H1 (cell line): ENCODE measurements around the gene RNF44. TPM values are rescaled to one million over a fixed set of nuclear protein-coding genes. Genes with fewer than 3 reads are reported as not detected.

Source experiments
- CTCF ChIA-PET: fragments of 300-600 bp; sonication (Branson Sonifier 250); formaldehyde crosslinking; loops from one replicate; lab custom pipeline; 2021; ENCODE audit not compliant: partially characterized antibody; lab: Charles Lee
- POLR2A ChIA-PET: fragments of 300-600 bp; sonication (Branson Sonifier 250); formaldehyde crosslinking; loops from one replicate; lab custom pipeline; 2021; ENCODE audit warnings: inconsistent platforms; ENCODE audit not compliant: partially characterized antibody; lab: Charles Lee
- DNase-seq, 2 experiments: peaks; one replicate each; pipeline versions ENCODE4 v3.0.0 to v3.0.0-alpha.2; 2010 to 2022; ENCODE audit warnings: low spot score in 2 of 2, low read depth in 1 of 2, mixed read lengths in 1 of 2
- FAIRE-seq: peaks from 2 replicates; lab custom pipeline; 2011; peaks lifted over from hg19 to GRCh38; lab: Jason Lieb, UNC
- H2AFZ ChIP-seq: 2 replicates; pipeline ENCODE4 v1.8.1; 2012; ENCODE audit warnings: low read length, inconsistent platforms
- H2AK5ac ChIP-seq: 2 replicates; pipeline ENCODE4 v1.6.1; 2013; ENCODE audit warnings: low read depth, low read length
- H2BK120ac ChIP-seq: replicated peaks from 2 replicates; pipeline ENCODE3; 2013; ENCODE audit warnings: low read depth, low read length, inconsistent platforms
- H2BK12ac ChIP-seq: 2 replicates; pipeline ENCODE4 v1.6.1; 2013; ENCODE audit warnings: low read depth, low read length
- H2BK15ac ChIP-seq: 2 replicates; pipeline ENCODE4 v1.6.1; 2013; ENCODE audit warnings: low read length
- H2BK20ac ChIP-seq: 2 replicates; pipeline ENCODE4 v1.6.1; 2013; ENCODE audit warnings: low read length
- H2BK5ac ChIP-seq: 2 replicates; pipeline ENCODE4 v1.6.1; 2013; ENCODE audit warnings: low read depth, low read length
- H3K14ac ChIP-seq: 2 replicates; pipeline ENCODE4 v1.6.1; 2013; ENCODE audit warnings: inconsistent platforms; ENCODE audit not compliant: insufficient read length
- H3K18ac ChIP-seq: 2 replicates; pipeline ENCODE4 v1.6.1; 2013; ENCODE audit warnings: low read length; ENCODE audit errors: extremely low read depth
- H3K23ac ChIP-seq: 2 replicates; pipeline ENCODE4 v1.6.1; 2013; ENCODE audit warnings: inconsistent platforms; ENCODE audit not compliant: insufficient read length
- H3K23me2 ChIP-seq: 2 replicates; pipeline ENCODE4 v1.6.1; 2013; ENCODE audit warnings: low read depth, low read length
- H3K27ac ChIP-seq: 2 replicates; pipeline ENCODE4 v1.6.1; 2011; ENCODE audit warnings: low read depth, low read length, inconsistent platforms
- H3K27me3 ChIP-seq, 4 experiments: replicated peaks in 1 of 4; 1 replicate in 1 of 4; 2 replicates in 3 of 4; pipeline versions ENCODE4 v1.6.1 to v1.8.1; 2011 to 2013; ENCODE audit warnings: low read length in 3 of 4, mild to moderate bottlenecking in 3 of 4, inconsistent platforms in 2 of 4, mixed read lengths in 2 of 4, moderate library complexity in 1 of 4; ENCODE audit not compliant: control insufficient read depth in 3 of 4, insufficient read depth in 3 of 4; ENCODE audit errors: extremely low read depth in 1 of 4
- H3K36me3 ChIP-seq, 4 experiments: 2 replicates each; pipeline versions ENCODE4 v1.6.1 to v1.8.1; 2011 to 2013; ENCODE audit warnings: mild to moderate bottlenecking in 4 of 4, low read length in 3 of 4, moderate library complexity in 2 of 4, control low read depth in 1 of 4, inconsistent platforms in 1 of 4; ENCODE audit not compliant: insufficient read depth in 4 of 4, control insufficient read depth in 2 of 4
- H3K4ac ChIP-seq: replicated peaks from 2 replicates; pipeline ENCODE3; 2013; ENCODE audit warnings: low read length, low read depth, mixed read lengths, inconsistent platforms; ENCODE audit not compliant: insufficient read length
- H3K4me1 ChIP-seq, 4 experiments: replicated peaks in 1 of 4; 1 replicate in 1 of 4; 2 replicates in 3 of 4; pipeline versions ENCODE4 v1.6.1 to v1.8.1; 2011 to 2013; ENCODE audit warnings: low read length in 3 of 4, inconsistent platforms in 2 of 4, mixed read lengths in 1 of 4; ENCODE audit not compliant: insufficient read depth in 4 of 4, control insufficient read depth in 3 of 4
- H3K4me2 ChIP-seq, 2 experiments: 2 replicates each; pipeline versions ENCODE4 v1.6.1 to v1.8.1; 2011 to 2013; ENCODE audit warnings: low read depth in 2 of 2, low read length in 2 of 2, control low read depth in 1 of 2, inconsistent platforms in 1 of 2, mild to moderate bottlenecking in 1 of 2; ENCODE audit not compliant: insufficient read depth in 1 of 2
- H3K4me3 ChIP-seq, 4 experiments: fragments of 200-600, 300-600 bp in 1 of 4; sonication (generic), shearing (Covaris generic), sonication (Bioruptor Twin) in 1 of 4; 2 replicates each; pipeline versions ENCODE4 v1.5.1 to v1.8.1; 2011 to 2016; ENCODE audit warnings: low read length in 4 of 4, low read depth in 3 of 4, control low read depth in 2 of 4, inconsistent platforms in 2 of 4, mild to moderate bottlenecking in 2 of 4, mixed read lengths in 1 of 4, moderate library complexity in 1 of 4; ENCODE audit not compliant: insufficient read depth in 2 of 4; ENCODE audit errors: extremely low read depth in 1 of 4
- H3K56ac ChIP-seq: replicated peaks from 2 replicates; pipeline ENCODE3; 2013; ENCODE audit warnings: low read depth, mild to moderate bottlenecking, mixed read lengths, low read length, inconsistent platforms; ENCODE audit not compliant: insufficient read length
- H3K79me1 ChIP-seq: 2 replicates; pipeline ENCODE4 v1.6.1; 2013; ENCODE audit warnings: low read depth, low read length, control low read depth
- H3K79me2 ChIP-seq, 2 experiments: 2 replicates each; pipeline versions ENCODE4 v1.6.1 to v1.8.1; 2012 to 2013; ENCODE audit warnings: low read length in 2 of 2, mild to moderate bottlenecking in 2 of 2, inconsistent platforms in 1 of 2; ENCODE audit not compliant: insufficient read depth in 2 of 2, control insufficient read depth in 1 of 2
- H3K9ac ChIP-seq, 4 experiments: replicated peaks in 1 of 4; 1 replicate in 1 of 4; 2 replicates in 3 of 4; pipeline versions ENCODE4 v1.6.1 to v1.8.1; 2011 to 2013; ENCODE audit warnings: low read depth in 3 of 4, low read length in 3 of 4, control low read depth in 2 of 4, mild to moderate bottlenecking in 2 of 4, moderate library complexity in 2 of 4, inconsistent platforms in 1 of 4; ENCODE audit errors: extremely low read depth in 1 of 4
- H3K9me3 ChIP-seq, 2 experiments: 2 replicates each; pipeline versions ENCODE4 v1.6.1 to v1.8.1; 2012 to 2013; ENCODE audit warnings: mild to moderate bottlenecking in 2 of 2, moderate library complexity in 2 of 2, control low read depth in 1 of 2, inconsistent platforms in 1 of 2, low read depth in 1 of 2, low read length in 1 of 2, mixed read lengths in 1 of 2; ENCODE audit not compliant: insufficient read depth in 2 of 2
- H4K20me1 ChIP-seq, 2 experiments: replicated peaks in 1 of 2; 2 replicates each; pipeline versions ENCODE3 to v1.8.1; 2011 to 2013; ENCODE audit warnings: inconsistent platforms in 2 of 2, low read length in 2 of 2, mild to moderate bottlenecking in 1 of 2; ENCODE audit not compliant: insufficient read depth in 2 of 2, control insufficient read depth in 1 of 2
- H4K5ac ChIP-seq: 2 replicates; pipeline ENCODE4 v1.6.1; 2013; ENCODE audit warnings: low read length, low read depth, mixed read lengths, inconsistent platforms; ENCODE audit not compliant: insufficient read length
- H4K8ac ChIP-seq: 2 replicates; pipeline ENCODE4 v1.8.0; 2013; ENCODE audit warnings: mild to moderate bottlenecking, moderate library complexity, low read length, inconsistent platforms; ENCODE audit not compliant: insufficient read depth; ENCODE audit errors: extremely low read depth
- H4K91ac ChIP-seq: replicated peaks from 2 replicates; pipeline ENCODE3; 2013; ENCODE audit warnings: low read length, mixed read lengths, inconsistent platforms; ENCODE audit not compliant: insufficient read length
- CBX5 ChIP-seq: fragments of 300-800, 300-1000 bp; sonication (generic); IDR thresholded peaks from 2 replicates; pipeline ENCODE4 v1.7.1; 2016; ENCODE audit warnings: antibody characterized with exemption, low read length, low read depth
- KDM5A ChIP-seq: fragments of 200-600 bp; IDR thresholded peaks from 2 replicates; pipeline ENCODE4 v1.7.1; 2012; ENCODE audit warnings: mild to moderate bottlenecking, low read length, inconsistent platforms, mixed read lengths
- RFX5 ChIP-seq: IDR thresholded peaks from 2 replicates; pipeline ENCODE4 v1.6.1; 2011; ENCODE audit warnings: low read depth, low read length, improper control_type of control experiment, borderline replicate concordance
- RNF2 ChIP-seq: fragments of 200-900, 300-1000 bp; sonication (generic); IDR thresholded peaks from 2 replicates; pipeline ENCODE4 v1.7.1; 2016; ENCODE audit warnings: borderline replicate concordance, low read depth, mild to moderate bottlenecking, antibody characterized with exemption, low read length; ENCODE audit not compliant: poor library complexity, severe bottlenecking; ENCODE audit errors: missing control alignments
- SIX5 ChIP-seq: IDR thresholded peaks from 2 replicates; pipeline ENCODE4 v1.6.1; 2011; ENCODE audit warnings: mild to moderate bottlenecking, low read depth, low read length
- WGBS, 2 experiments: shearing (Covaris generic) in 1 of 2; methylation state at CpG; one replicate each; pipeline versions ENCODE4 v1.1.6 to v1.1.7; 2013 to 2015; ENCODE audit warnings: low lambda C conversion rate in 2 of 2, mixed read lengths in 2 of 2, inconsistent platforms in 1 of 2, low coverage in 1 of 2, missing lambda C conversion rate in 1 of 2; ENCODE audit not compliant: insufficient replicate concordance in 2 of 2, insufficient coverage in 1 of 2, insufficient read length in 1 of 2; ENCODE audit errors: extremely low coverage in 1 of 2, missing lambda C conversion rate in 1 of 2; 5-methylcytosine and 5-hydroxymethylcytosine counted together
- polyA plus RNA-seq, 7 experiments: library from polyadenylated mRNA; depleted of rRNA in 3 of 7; stranded (reverse) in 5 of 7; unstranded in 2 of 7; fragments of >200 nt in 5 of 7; fragments of 200-250 nt in 2 of 7; gene quantifications; 1 replicate in 5 of 7; 2 replicates in 1 of 7; 4 replicates in 1 of 7; pipeline versions ENCODE4 v1.2.1 to v1.2.3, GENCODE V29; 2011 to 2013; ENCODE audit warnings: missing spikeins in 2 of 7, mixed read lengths in 2 of 7
- total RNA-seq: library from RNA; stranded (reverse); fragmentation: NEBNext Ultra II Directional; extraction: Animal tissue kit (Norgen Biotek cat#: 25700); gene quantifications from 2 replicates; pipeline ENCODE4 v1.2.1, GENCODE V29; 2021

Gene RNF44
- total and polyA plus RNA-seq, 2 of the 8 experiments (the other 6 are each of a cell fraction or from before 2014, with no cell fraction given): 54.7 to 164 TPM

DNA sequence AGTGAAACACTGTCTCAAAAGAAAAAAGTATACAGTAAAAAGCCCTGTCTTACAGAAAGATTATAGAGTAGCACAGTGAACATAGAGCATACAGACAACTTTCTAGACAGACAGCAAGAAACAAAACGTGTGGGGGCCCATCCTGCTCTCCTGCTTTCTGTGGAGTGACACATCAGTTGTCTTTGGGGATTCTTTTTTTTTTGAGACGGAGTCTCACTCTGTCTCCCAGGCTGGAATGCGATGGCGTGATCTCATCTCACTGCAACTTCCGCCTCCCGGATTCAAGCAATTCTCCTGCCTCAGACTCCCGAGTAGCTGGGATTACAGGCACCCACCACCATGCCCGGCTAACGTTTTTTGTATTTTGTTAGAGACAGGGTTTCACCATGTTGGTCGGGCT is 26.8 kb upstream of the RNF44 start:
- FAIRE-seq (no peak), DNase-seq (no peak)
- Histone ChIP-seq H3K27ac (no peak overlapping the region), H3K79me2 (no peaks in the 10 kb centered on the region), H3K4ac (no peak overlapping the region), H3K18ac (no peak overlapping the region), H2BK12ac (no peak overlapping the region), H3K9ac (no peak overlapping the region), H2AK5ac (no peak overlapping the region), H3K4me1 (peaks cover 0 to 5% (median 2%) of the 10 kb centered on the region in 4 experiments; a peak in 3 of 7 replicates), H3K27me3 (no peaks in the 10 kb centered on the region), H3K56ac (no peak overlapping the region), H2BK5ac (no peak overlapping the region), H2BK120ac (no peak overlapping the region), H3K79me1 (no peaks in the 10 kb centered on the region), H3K23me2 (no peaks in the 10 kb centered on the region; the same call in 1 of the 2 replicates), H2AFZ (no peak overlapping the region), H4K5ac (no peak overlapping the region), H3K36me3 (no peaks in the 10 kb centered on the region), H3K4me3 (no peak overlapping the region), H4K8ac (no peak overlapping the region), H2BK15ac (no peak overlapping the region; the same call in 1 of the 2 replicates), H3K23ac (no peak overlapping the region), H4K20me1 (no peaks in the 10 kb centered on the region), H3K4me2 (no peak overlapping the region), H2BK20ac (no peak overlapping the region), H4K91ac (no peak overlapping the region), H3K9me3 (peaks cover 0 to 4% of the 10 kb centered on the region in 2 experiments; a peak in 1 of 4 replicates), H3K14ac (no peak overlapping the region)
- ChIA-PET POLR2A (no interaction called here), CTCF (interaction anchor here (1.8 to 3.0 kb wide), 3 partner anchors 9 to 15 kb away, joined by 4 to 18 read pairs (median 7); no protein-coding TSS in a partner anchor)
- 81% methylated on average over 10 of the region's 10 CpGs; no CpG with 5 or more reads in 1 of the 2 experiments for WGBS, 2 experiments
- no peak for TF ChIP-seq SIX5
- TF ChIP-seq RNF2: no peak
- TF ChIP-seq CBX5: no peak
- no peak for TF ChIP-seq RFX5
- TF ChIP-seq KDM5A: no peak
